Caco-2 (cell line): ENCODE data around the gene ACADVL. TPM values are rescaled to one million over a fixed set of nuclear protein-coding genes. Genes with fewer than 3 reads are reported as not detected.

Experiments used
- BruUV-seq: library from RNA; stranded (reverse); fragments of 400-500 nt; replicated peaks from 2 replicates; lab custom pipeline; 2021; lab: Mats Ljungman, UMichigan
- CTCF ChIA-PET: fragments of 300-600 bp; sonication (Branson Sonifier 250); formaldehyde crosslinking; loops from one replicate; lab custom pipeline; 2022; ENCODE audit warnings: antibody characterized with exemption; lab: Charles Lee
- POLR2A ChIA-PET: fragments of 300-600 bp; sonication (Branson Sonifier 250); formaldehyde crosslinking; loops from one replicate; lab custom pipeline; 2022; ENCODE audit warnings: antibody characterized with exemption; lab: Charles Lee
- DNase-seq, 2 experiments: peaks; one replicate each; pipeline versions ENCODE4 v3.0.0 to v3.0.0-alpha.2; 2020 to 2022
- H3K27me3 ChIP-seq: replicated peaks from 2 replicates; pipeline ENCODE4 v1.6.0; 2011; ENCODE audit warnings: low read length; ENCODE audit not compliant: control insufficient read depth, insufficient read depth
- H3K36me3 ChIP-seq: 2 replicates; pipeline ENCODE4 v1.5.1; 2011; ENCODE audit warnings: low read length; ENCODE audit not compliant: control insufficient read depth, insufficient read depth
- H3K4me1 ChIP-seq: fragments of 250-450 bp; sonication (Bioruptor Pico); 2 replicates; pipeline ENCODE4 v1.5.1; 2020; ENCODE audit warnings: mild to moderate bottlenecking
- H3K4me3 ChIP-seq: 2 replicates; pipeline ENCODE4 v1.5.1; 2011; ENCODE audit warnings: low read depth, mild to moderate bottlenecking, control low read depth, low read length
- H3K9me3 ChIP-seq: fragments of 250-450 bp; sonication (Bioruptor Pico); 2 replicates; pipeline ENCODE4 v1.5.1; 2020; ENCODE audit warnings: mild to moderate bottlenecking, moderate library complexity
- H3K27ac Mint-ChIP-seq: one replicate; pipeline ENCODE4 v1.8.0; 2022; ENCODE audit warnings: mixed read lengths; ENCODE audit not compliant: unreplicated experiment
- H3K27me3 Mint-ChIP-seq: one replicate; pipeline ENCODE4 v1.8.0; 2022; ENCODE audit warnings: mixed read lengths; ENCODE audit not compliant: insufficient read depth, unreplicated experiment
- H3K36me3 Mint-ChIP-seq: one replicate; pipeline ENCODE4 v1.8.0; 2022; ENCODE audit warnings: mild to moderate bottlenecking, mixed read lengths; ENCODE audit not compliant: insufficient read depth, unreplicated experiment
- H3K4me1 Mint-ChIP-seq: one replicate; pipeline ENCODE4 v1.8.0; 2022; ENCODE audit warnings: low read depth, mixed read lengths; ENCODE audit not compliant: unreplicated experiment
- H3K4me3 Mint-ChIP-seq: one replicate; pipeline ENCODE4 v1.8.0; 2022; ENCODE audit warnings: mild to moderate bottlenecking, moderate library complexity, mixed read lengths; ENCODE audit not compliant: unreplicated experiment
- H3K9me3 Mint-ChIP-seq: one replicate; pipeline ENCODE4 v1.8.0; 2022; ENCODE audit warnings: mixed read lengths; ENCODE audit not compliant: unreplicated experiment
- CTCF ChIP-seq, 2 experiments: fragments of 200-600 bp in 1 of 2; IDR thresholded peaks; 1 replicate in 1 of 2; 2 replicates in 1 of 2; pipeline versions ENCODE4 v1.5.1 to v1.8.0; 2011 to 2022; ENCODE audit warnings: antibody characterized with exemption in 1 of 2, control low read depth in 1 of 2, inconsistent platforms in 1 of 2, low read depth in 1 of 2, low read length in 1 of 2, mild to moderate bottlenecking in 1 of 2, moderate library complexity in 1 of 2; ENCODE audit not compliant: insufficient read depth in 1 of 2, severe bottlenecking in 1 of 2, unreplicated experiment in 1 of 2
- intact Hi-C: fragments of 100-400 bp; cut with micrococcal nuclease; formaldehyde crosslinking; loops from one replicate; pipeline ENCODE4 v1.10.0; 2022; ENCODE audit not compliant: unreplicated experiment
- total RNA-seq: library from RNA; stranded (reverse); gene quantifications from 2 replicates; pipeline ENCODE4 v1.2.3, GENCODE V29; 2022

Gene ACADVL
- total RNA-seq, 1 experiment from 2014 or later, result 133 TPM

GRCh38 chr17:7208027-7208571 is 11.6 kb upstream of the ACADVL start:
- Mint-ChIP-seq H3K4me1 (peaks cover 6% of the 10 kb centered on the region), H3K36me3 (peaks cover 7% of the 10 kb centered on the region), H3K4me3 (no peak overlapping the region), H3K27me3 (no peaks in the 10 kb centered on the region), H3K9me3 (no peaks in the 10 kb centered on the region), H3K27ac (no peak overlapping the region)
- CTCF ChIA-PET, result no interaction called here
- no peaks in the 10 kb centered on the region for H3K9me3 ChIP-seq
- POLR2A ChIA-PET, result no interaction called here
- BruUV-seq, result no TSS peak
- no peaks in the 10 kb centered on the region for H3K4me1 ChIP-seq
- intact Hi-C loops, result no loop called here
- H3K36me3 ChIP-seq, result no peaks in the 10 kb centered on the region
- H3K4me3 ChIP-seq, result no peak overlapping the region
- H3K27me3 ChIP-seq, result no peaks in the 10 kb centered on the region
- DNase-seq, result no peak
- TF ChIP-seq CTCF (IDR thresholded peaks at IDR 0.05; ENCODE audit: insufficient read depth in 1 of 2, low read depth in 1 of 2, low read length in 1 of 2, severe bottlenecking in 1 of 2, unreplicated experiment in 1 of 2), result no peak

- Mint-ChIP-seq H3K27ac (no peak overlapping the region), H3K4me1 (peaks cover 6% of the 10 kb centered on the region)
- no TSS peak for BruUV-seq
Observed at GRCh38 chr17:7208754-7209460, 10.8 kb upstream of the ACADVL start.

More at GRCh38 chr17:7208754-7209460, 10.8 kb upstream of the ACADVL start:
- ChIA-PET POLR2A (no interaction called here), CTCF (no interaction called here)
- Histone ChIP-seq H3K4me3 (no peak overlapping the region), H3K36me3 (no peaks in the 10 kb centered on the region), H3K27me3 (no peaks in the 10 kb centered on the region), H3K4me1 (no peaks in the 10 kb centered on the region), H3K9me3 (no peaks in the 10 kb centered on the region)
- Mint-ChIP-seq H3K27me3 (no peaks in the 10 kb centered on the region), H3K4me3 (no peak overlapping the region), H3K36me3 (peaks cover 9% of the 10 kb centered on the region), H3K9me3 (no peaks in the 10 kb centered on the region)
- no peak for DNase-seq
- no peak for TF ChIP-seq CTCF (IDR thresholded peaks at IDR 0.05; ENCODE audit: insufficient read depth in 1 of 2, low read depth in 1 of 2, low read length in 1 of 2, severe bottlenecking in 1 of 2, unreplicated experiment in 1 of 2)
- intact Hi-C loops, result no loop called here
